Esophagus muscularis mucosa (tissue), 4 donors: ENCODE results near the gene SLF2.

Experiments used
- EP300 ChIP-seq: sonication (generic); formaldehyde crosslinking; IDR thresholded peaks from one replicate; pipeline ENCODE4 v1.6.1; 2017; ENCODE audit warnings: antibody characterized with exemption
- POLR2A ChIP-seq: fragments of 450-650 bp; IDR thresholded peaks from one replicate; pipeline ENCODE4 v1.6.1; 2017; ENCODE audit warnings: antibody characterized with exemption, moderate library complexity, mild to moderate bottlenecking, low read depth
- POLR2AphosphoS5 ChIP-seq, 2 donors: sonication (generic); formaldehyde crosslinking; IDR thresholded peaks; one replicate each; pipeline ENCODE4 v1.6.1; 2017; ENCODE audit warnings: antibody characterized with exemption in 2 of 2
- TF ChIP-seq, protein P1 (sequence below), 3 experiments: fragments of 200-600 bp in 2 of 3; fragments of 450-650 bp in 1 of 3; sonication (generic) in 2 of 3; IDR thresholded peaks; one replicate each; pipeline ENCODE4 v1.5.1; 2017 to 2019; ENCODE audit warnings: antibody characterized with exemption in 3 of 3, mild to moderate bottlenecking in 2 of 3, moderate library complexity in 1 of 3

DNA sequence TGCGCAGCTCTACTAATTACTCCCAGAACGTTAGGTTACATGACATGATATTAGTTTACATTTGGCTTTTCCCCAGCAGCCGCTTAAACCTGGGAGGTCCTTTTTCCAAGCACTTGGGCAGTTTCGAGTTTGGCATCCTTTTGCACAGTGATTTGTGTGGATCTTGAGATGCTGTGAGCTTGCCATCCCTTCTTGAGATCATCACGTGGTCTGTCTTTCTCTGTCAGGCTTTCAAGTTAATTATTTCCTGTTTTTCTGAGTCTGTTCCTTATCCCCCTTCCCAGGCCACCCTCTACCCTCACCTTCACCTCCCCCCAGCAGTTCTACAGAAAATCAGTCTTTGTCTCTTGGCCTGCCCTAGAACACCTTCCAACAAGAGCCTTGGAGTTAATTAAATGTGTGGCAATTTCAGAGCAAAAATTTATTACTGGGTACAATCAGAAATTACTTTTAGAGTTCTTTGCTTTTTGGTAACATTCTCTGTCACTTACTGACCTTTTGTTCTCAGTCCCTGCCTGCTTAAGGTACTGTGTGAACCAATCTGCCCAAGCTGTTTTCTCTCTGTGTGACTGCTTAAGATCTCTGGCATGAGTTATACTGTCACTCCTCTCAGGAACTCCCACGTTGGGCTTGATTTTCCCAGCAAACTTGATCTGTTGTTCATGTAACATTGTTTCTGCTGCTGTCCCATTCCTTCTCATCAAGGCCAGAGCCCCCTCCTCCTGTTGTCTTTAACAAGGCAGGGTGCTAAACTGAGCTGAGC is 3.1 kb upstream of the SLF2 start:
- TF ChIP-seq POLR2A = no peak
- TF ChIP-seq, protein P1, sequence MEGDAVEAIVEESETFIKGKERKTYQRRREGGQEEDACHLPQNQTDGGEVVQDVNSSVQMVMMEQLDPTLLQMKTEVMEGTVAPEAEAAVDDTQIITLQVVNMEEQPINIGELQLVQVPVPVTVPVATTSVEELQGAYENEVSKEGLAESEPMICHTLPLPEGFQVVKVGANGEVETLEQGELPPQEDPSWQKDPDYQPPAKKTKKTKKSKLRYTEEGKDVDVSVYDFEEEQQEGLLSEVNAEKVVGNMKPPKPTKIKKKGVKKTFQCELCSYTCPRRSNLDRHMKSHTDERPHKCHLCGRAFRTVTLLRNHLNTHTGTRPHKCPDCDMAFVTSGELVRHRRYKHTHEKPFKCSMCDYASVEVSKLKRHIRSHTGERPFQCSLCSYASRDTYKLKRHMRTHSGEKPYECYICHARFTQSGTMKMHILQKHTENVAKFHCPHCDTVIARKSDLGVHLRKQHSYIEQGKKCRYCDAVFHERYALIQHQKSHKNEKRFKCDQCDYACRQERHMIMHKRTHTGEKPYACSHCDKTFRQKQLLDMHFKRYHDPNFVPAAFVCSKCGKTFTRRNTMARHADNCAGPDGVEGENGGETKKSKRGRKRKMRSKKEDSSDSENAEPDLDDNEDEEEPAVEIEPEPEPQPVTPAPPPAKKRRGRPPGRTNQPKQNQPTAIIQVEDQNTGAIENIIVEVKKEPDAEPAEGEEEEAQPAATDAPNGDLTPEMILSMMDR (IDR thresholded peaks at IDR 0.05) = no peak
- no peak for TF ChIP-seq EP300
- no peak for TF ChIP-seq POLR2AphosphoS5 (IDR thresholded peaks at IDR 0.05)
